ENCODE results near the gene PEX26. TPM values are rescaled to one million over a fixed set of nuclear protein-coding genes. Genes with fewer than 3 reads are reported as not detected.

PEX26 gene
- total RNA-seq, 1 experiment from 2014 or later = 30.6 TPM

GRCh38 chr22:18082467-18082866 is 4.7 kb downstream of the PEX26 start:
- Histone ChIP-seq H3K9ac (ENCODE audit: low read length) (no peak overlapping the region), H2AFZ (ENCODE audit: low read length) (no peak overlapping the region), H3K27me3 (ENCODE audit: low read length) (no peaks in the 10 kb centered on the region), H3K4me1 (ENCODE audit: insufficient read depth, low read length) (peaks cover 10% of the 10 kb centered on the region; the same call in 1 of the 2 replicates), H3K4me2 (ENCODE audit: low read length) (no peak overlapping the region), H3K79me2 (ENCODE audit: low read length) (peaks cover 51% of the 10 kb centered on the region), H3F3A (ENCODE audit: low read length, unreplicated experiment) (no peaks in the 10 kb centered on the region), H3K9me3 (ENCODE audit: low read length) (no peaks in the 10 kb centered on the region), H3K36me3 (ENCODE audit: low read depth, low read length) (peaks cover 11% of the 10 kb centered on the region; the same call in 1 of the 2 replicates), H4K20me1 (ENCODE audit: low read length) (no peaks in the 10 kb centered on the region), H3K27ac (ENCODE audit: low read length) (no peak overlapping the region), H3K4me3 (ENCODE audit: low read length) (no peak overlapping the region), H3K9me2 (replicated peaks; ENCODE audit: low read length) (no peaks in the 10 kb centered on the region)
- ChIA-PET POLR2A (ENCODE audit: unreplicated experiment) (interaction anchor here (0.6 kb wide), 1 partner anchor 68 kb away, joined by 19 read pairs; the partner anchor contains the start of gene USP18), CTCF (no interaction called here)
- intact Hi-C loops (cut with micrococcal nuclease) = no loop called here
- BruUV-seq (replicated peaks) = no TSS peak
- TF ChIP-seq EZH2 (IDR thresholded peaks at IDR 0.05; ENCODE audit: low read length, unreplicated experiment) (no peak), EZH2phosphoT487 (IDR thresholded peaks at IDR 0.05; ENCODE audit: borderline replicate concordance, low read length) (no peak), CTCF (conservative IDR thresholded peaks at IDR 0.05; ENCODE audit: low read depth, low read length) (no peak)
- no peak for ATAC-seq
- DNase-seq = no peak

- Histone ChIP-seq H3K4me1 (ENCODE audit: insufficient read depth, low read length) (peaks cover 10% of the 10 kb centered on the region; the same call in 1 of the 2 replicates), H3F3A (ENCODE audit: low read length, unreplicated experiment) (no peaks in the 10 kb centered on the region), H3K27me3 (ENCODE audit: low read length) (no peaks in the 10 kb centered on the region), H3K9ac (ENCODE audit: low read length) (no peak overlapping the region), H3K4me2 (ENCODE audit: low read length) (no peak overlapping the region), H3K9me2 (replicated peaks; ENCODE audit: low read length) (no peaks in the 10 kb centered on the region), H3K4me3 (ENCODE audit: low read length) (no peak overlapping the region), H3K27ac (ENCODE audit: low read length) (no peak overlapping the region), H4K20me1 (ENCODE audit: low read length) (no peaks in the 10 kb centered on the region), H3K36me3 (ENCODE audit: low read depth, low read length) (peaks cover 16% of the 10 kb centered on the region; the same call in 1 of the 2 replicates), H3K9me3 (ENCODE audit: low read length) (no peaks in the 10 kb centered on the region), H3K79me2 (ENCODE audit: low read length) (peaks cover 43% of the 10 kb centered on the region), H2AFZ (ENCODE audit: low read length) (no peak overlapping the region)
- DNase-seq (no peak), ATAC-seq (no peak)
- ChIA-PET POLR2A (ENCODE audit: unreplicated experiment) (no interaction called here), CTCF (no interaction called here)
- TF ChIP-seq EZH2 (IDR thresholded peaks at IDR 0.05; ENCODE audit: low read length, unreplicated experiment) (no peak), CTCF (conservative IDR thresholded peaks at IDR 0.05; ENCODE audit: low read depth, low read length) (no peak), EZH2phosphoT487 (IDR thresholded peaks at IDR 0.05; ENCODE audit: borderline replicate concordance, low read length) (no peak)
- intact Hi-C loops (cut with micrococcal nuclease) = no loop called here
- no TSS peak for BruUV-seq (replicated peaks)
Measured at GRCh38 chr22:18083406-18083805, 5.6 kb downstream of the PEX26 start.

- ATAC-seq = peak; percentile 60
- Histone ChIP-seq H2AFZ (ENCODE audit: low read length) (no peak overlapping the region), H3K9me2 (replicated peaks; ENCODE audit: low read length) (no peaks in the 10 kb centered on the region), H4K20me1 (ENCODE audit: low read length) (no peaks in the 10 kb centered on the region), H3K9me3 (ENCODE audit: low read length) (no peaks in the 10 kb centered on the region), H3K36me3 (ENCODE audit: low read depth, low read length) (peaks cover 16% of the 10 kb centered on the region; the same call in 1 of the 2 replicates), H3K4me2 (ENCODE audit: low read length) (no peak overlapping the region), H3F3A (ENCODE audit: low read length, unreplicated experiment) (no peaks in the 10 kb centered on the region), H3K9ac (ENCODE audit: low read length) (no peak overlapping the region), H3K27ac (ENCODE audit: low read length) (no peak overlapping the region), H3K79me2 (ENCODE audit: low read length) (peaks cover 25% of the 10 kb centered on the region), H3K4me1 (ENCODE audit: insufficient read depth, low read length) (no peaks in the 10 kb centered on the region), H3K27me3 (ENCODE audit: low read length) (no peaks in the 10 kb centered on the region), H3K4me3 (ENCODE audit: low read length) (no peak overlapping the region)
- POLR2A ChIA-PET (ENCODE audit: unreplicated experiment) = no interaction called here
- BruUV-seq (replicated peaks) = no TSS peak
- no peak for TF ChIP-seq CTCF (conservative IDR thresholded peaks at IDR 0.05; ENCODE audit: low read depth, low read length)
- TF ChIP-seq EZH2phosphoT487 (IDR thresholded peaks at IDR 0.05; ENCODE audit: borderline replicate concordance, low read length) = no peak
- no peak for TF ChIP-seq EZH2 (IDR thresholded peaks at IDR 0.05; ENCODE audit: low read length, unreplicated experiment)
- CTCF ChIA-PET = no interaction called here
- intact Hi-C loops (cut with micrococcal nuclease) = no loop called here
- no peak for DNase-seq
Measured at GRCh38 chr22:18085188-18085587, 7.4 kb downstream of the PEX26 start.

Measured in PC-3 (cell line).